Activated CD4-positive, alpha-beta T cell treated with anti-CD3 and anti-CD28 coated beads, Interleukin-2, amount 50 U/mL, for 4 hours (primary cell): ENCODE results near the gene CYP27C1.
"Not testable (repeated sequence)": the region's sequence is repeated elsewhere in the genome, so short reads cannot be mapped to it uniquely, and the experiment has no call there.

Experiments used
- DNase-seq, 2 experiments: peaks; one replicate each; pipeline ENCODE4 v3.0.0-alpha.2; 2020

CYP27C1 gene

GRCh38 chr2:127220768-127221527, 849 bp upstream of the CYP27C1 start:
- DNase-seq: no peak

GRCh38 chr2:127219171-127220070, 678 bp downstream of the CYP27C1 start:
- DNase-seq: no peak

GRCh38 chr2:127218812-127219170, 1.3 kb downstream of the CYP27C1 start:
- no peak for DNase-seq

- no peak for DNase-seq
Observed at GRCh38 chr2:127217470-127218325, 2.4 kb downstream of the CYP27C1 start.

- DNase-seq: no peak
Observed at GRCh38 chr2:127216593-127216992, 3.5 kb downstream of the CYP27C1 start.

- DNase-seq: no peak
Observed at GRCh38 chr2:127216095-127216494, 4.0 kb downstream of the CYP27C1 start.

- DNase-seq: not testable (repeated sequence)
Observed at GRCh38 chr2:127214201-127214600, 5.9 kb downstream of the CYP27C1 start.

GRCh38 chr2:127208313-127208712, 11.8 kb downstream of the CYP27C1 start:
- no peak for DNase-seq

GRCh38 chr2:127205218-127206125, 14.6 kb downstream of the CYP27C1 start:
- DNase-seq: no peak

GRCh38 chr2:127201452-127201851, 18.6 kb downstream of the CYP27C1 start:
- no peak for DNase-seq

- DNase-seq: no peak
Observed at GRCh38 chr2:127200962-127201361, 19.1 kb downstream of the CYP27C1 start.

- no peak for DNase-seq
Observed at GRCh38 chr2:127199223-127199622, 20.9 kb downstream of the CYP27C1 start.

GRCh38 chr2:127197475-127198385, 22.4 kb downstream of the CYP27C1 start:
- peak; percentile 42 to 45 for DNase-seq

- DNase-seq: no peak
Observed at GRCh38 chr2:127196998-127197397, 23.1 kb downstream of the CYP27C1 start.

GRCh38 chr2:127196549-127196948, 23.6 kb downstream of the CYP27C1 start:
- no peak for DNase-seq

GRCh38 chr2:127195140-127196074, 24.7 kb downstream of the CYP27C1 start:
- no peak for DNase-seq

- DNase-seq: no peak
Observed at GRCh38 chr2:127194447-127194846, 25.7 kb downstream of the CYP27C1 start.

- DNase-seq: no peak
Observed at GRCh38 chr2:127193967-127194280, 26.2 kb downstream of the CYP27C1 start.

GRCh38 chr2:127193164-127193966, 26.7 kb downstream of the CYP27C1 start:
- DNase-seq: no peak
